ENCODE results near the gene AQP12A.

GRCh38 chr2:240725671-240726070 is 34.0 kb downstream of the AQP12A start:
- TF ChIP-seq POLR2A (IDR thresholded peaks at IDR 0.05) (no peak), CTCF (IDR thresholded peaks at IDR 0.05) (no peak)

Data from adrenal gland (tissue), 5 donors.